Measurements from ENCODE around the gene DCDC2C. TPM values are rescaled to one million over a fixed set of nuclear protein-coding genes. Genes with fewer than 3 reads are reported as not detected.

DCDC2C gene
- total and polyA plus RNA-seq, 9 of the 15 experiments (the other 6 are each of a cell fraction or from before 2014, with no cell fraction given), result not detected

DNA sequence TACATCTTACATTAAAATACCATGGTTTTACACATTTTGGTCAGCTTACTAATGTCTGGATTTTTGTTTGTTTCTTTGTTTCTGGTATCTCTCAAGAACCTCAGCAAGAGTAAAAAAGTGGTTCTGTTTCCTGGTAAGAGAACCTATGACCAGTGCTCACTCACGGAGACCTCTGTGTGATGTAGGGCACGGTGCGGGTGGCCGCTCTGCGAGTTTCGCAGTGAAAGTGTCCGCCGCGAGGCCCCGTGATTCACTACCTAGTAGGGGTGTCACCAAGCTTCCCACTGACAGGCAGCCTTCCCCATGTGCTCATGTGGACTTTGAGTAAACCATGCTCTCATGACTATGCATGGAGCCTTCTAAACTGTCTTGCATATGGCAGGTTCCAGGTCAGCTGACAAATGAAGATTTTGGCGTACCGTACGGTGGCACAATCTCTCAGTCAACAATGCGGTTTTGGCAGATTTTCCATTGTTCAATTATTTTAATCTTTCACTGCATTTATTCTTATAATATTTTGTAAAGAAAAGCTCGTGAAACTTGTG is 137.3 kb downstream of the DCDC2C start:
- Histone ChIP-seq H3K4me3 (no peak overlapping the region), H3K4me1 (replicated peaks in 1 of 2; ENCODE audit: control insufficient read depth in 2 of 2, insufficient read depth in 2 of 2, low read length in 2 of 2) (no peaks in the 10 kb centered on the region), H3K36me3 (ENCODE audit: control insufficient read depth, insufficient read depth, low read length) (no peaks in the 10 kb centered on the region), H3K9me1 (ENCODE audit: control insufficient read depth, insufficient read depth, low read length) (no peaks in the 10 kb centered on the region), H3K9ac (ENCODE audit: insufficient read depth in 1 of 2, low read depth in 2 of 2, low read length in 2 of 2) (no peak overlapping the region), H3K79me2 (ENCODE audit: control insufficient read depth, insufficient read depth, low read length) (no peaks in the 10 kb centered on the region), H4K20me1 (replicated peaks; ENCODE audit: control insufficient read depth, insufficient read depth, low read length) (no peaks in the 10 kb centered on the region), H3K4me2 (ENCODE audit: insufficient read depth, low read length) (no peak overlapping the region), H3K9me3 (replicated peaks; ENCODE audit: control insufficient read depth, insufficient read depth, low read depth, low read length) (no peaks in the 10 kb centered on the region), H3K27me3 (ENCODE audit: control insufficient read depth in 2 of 2, insufficient read depth in 2 of 2, low read length in 2 of 2) (peaks cover 4 to 15% of the 10 kb centered on the region in 2 experiments; a peak in 3 of 5 replicates), H2AFZ (ENCODE audit: low read depth, low read length) (no peak overlapping the region), H3K27ac (ENCODE audit: extremely low read depth, low read depth, low read length) (no peak overlapping the region)
- CTCF ChIA-PET (ENCODE audit: low intra/inter-chr PET ratio), result no interaction called here
- no peak for ATAC-seq
- no peak for DNase-seq (ENCODE audit: extremely low read depth in 1 of 4, low spot score in 3 of 4)
- FAIRE-seq, result no peak
- POLR2A ChIA-PET, result no interaction called here
- no TSS peak for BruUV-seq (replicated peaks)
- no peak for TF ChIP-seq NCOA6 (IDR thresholded peaks at IDR 0.05)
- no peak for TF ChIP-seq DNMT1 (IDR thresholded peaks at IDR 0.05)
- TF ChIP-seq ETV6 (IDR thresholded peaks at IDR 0.05; ENCODE audit: borderline replicate concordance in 1 of 2, low read depth in 2 of 2, low read length in 1 of 2), result no peak
- TF ChIP-seq ETV6 (CRISPR knock-in tag; IDR thresholded peaks at IDR 0.05; ENCODE audit: borderline replicate concordance), result no peak
- TF ChIP-seq SRSF1 (IDR thresholded peaks at IDR 0.05; ENCODE audit: low read depth, low read length), result no peak
- no peak for TF ChIP-seq PHTF2 (CRISPR knock-in tag; IDR thresholded peaks at IDR 0.05)
- TF ChIP-seq, protein P1, sequence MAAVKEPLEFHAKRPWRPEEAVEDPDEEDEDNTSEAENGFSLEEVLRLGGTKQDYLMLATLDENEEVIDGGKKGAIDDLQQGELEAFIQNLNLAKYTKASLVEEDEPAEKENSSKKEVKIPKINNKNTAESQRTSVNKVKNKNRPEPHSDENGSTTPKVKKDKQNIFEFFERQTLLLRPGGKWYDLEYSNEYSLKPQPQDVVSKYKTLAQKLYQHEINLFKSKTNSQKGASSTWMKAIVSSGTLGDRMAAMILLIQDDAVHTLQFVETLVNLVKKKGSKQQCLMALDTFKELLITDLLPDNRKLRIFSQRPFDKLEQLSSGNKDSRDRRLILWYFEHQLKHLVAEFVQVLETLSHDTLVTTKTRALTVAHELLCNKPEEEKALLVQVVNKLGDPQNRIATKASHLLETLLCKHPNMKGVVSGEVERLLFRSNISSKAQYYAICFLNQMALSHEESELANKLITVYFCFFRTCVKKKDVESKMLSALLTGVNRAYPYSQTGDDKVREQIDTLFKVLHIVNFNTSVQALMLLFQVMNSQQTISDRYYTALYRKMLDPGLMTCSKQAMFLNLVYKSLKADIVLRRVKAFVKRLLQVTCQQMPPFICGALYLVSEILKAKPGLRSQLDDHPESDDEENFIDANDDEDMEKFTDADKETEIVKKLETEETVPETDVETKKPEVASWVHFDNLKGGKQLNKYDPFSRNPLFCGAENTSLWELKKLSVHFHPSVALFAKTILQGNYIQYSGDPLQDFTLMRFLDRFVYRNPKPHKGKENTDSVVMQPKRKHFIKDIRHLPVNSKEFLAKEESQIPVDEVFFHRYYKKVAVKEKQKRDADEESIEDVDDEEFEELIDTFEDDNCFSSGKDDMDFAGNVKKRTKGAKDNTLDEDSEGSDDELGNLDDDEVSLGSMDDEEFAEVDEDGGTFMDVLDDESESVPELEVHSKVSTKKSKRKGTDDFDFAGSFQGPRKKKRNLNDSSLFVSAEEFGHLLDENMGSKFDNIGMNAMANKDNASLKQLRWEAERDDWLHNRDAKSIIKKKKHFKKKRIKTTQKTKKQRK (IDR thresholded peaks at IDR 0.05; ENCODE audit: borderline replicate concordance, low read depth, low read length), result no peak
- no peak for TF ChIP-seq CBFA2T2 (conservative IDR thresholded peaks at IDR 0.05)
- TF ChIP-seq MBD2 (IDR thresholded peaks at IDR 0.05; ENCODE audit: borderline replicate concordance, low read depth), result no peak
- TF ChIP-seq, protein P2, sequence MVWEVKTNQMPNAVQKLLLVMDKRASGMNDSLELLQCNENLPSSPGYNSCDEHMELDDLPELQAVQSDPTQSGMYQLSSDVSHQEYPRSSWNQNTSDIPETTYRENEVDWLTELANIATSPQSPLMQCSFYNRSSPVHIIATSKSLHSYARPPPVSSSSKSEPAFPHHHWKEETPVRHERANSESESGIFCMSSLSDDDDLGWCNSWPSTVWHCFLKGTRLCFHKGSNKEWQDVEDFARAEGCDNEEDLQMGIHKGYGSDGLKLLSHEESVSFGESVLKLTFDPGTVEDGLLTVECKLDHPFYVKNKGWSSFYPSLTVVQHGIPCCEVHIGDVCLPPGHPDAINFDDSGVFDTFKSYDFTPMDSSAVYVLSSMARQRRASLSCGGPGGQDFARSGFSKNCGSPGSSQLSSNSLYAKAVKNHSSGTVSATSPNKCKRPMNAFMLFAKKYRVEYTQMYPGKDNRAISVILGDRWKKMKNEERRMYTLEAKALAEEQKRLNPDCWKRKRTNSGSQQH (CRISPR knock-in tag; IDR thresholded peaks at IDR 0.05), result no peak
- no peak for TF ChIP-seq HDGF (IDR thresholded peaks at IDR 0.05)
- TF ChIP-seq NFIX (CRISPR knock-in tag; IDR thresholded peaks at IDR 0.05; ENCODE audit: low read depth), result no peak
- TF ChIP-seq PHF21A (IDR thresholded peaks at IDR 0.05; ENCODE audit: borderline replicate concordance, low read depth), result no peak
- no peak for TF ChIP-seq SLC30A9 (CRISPR knock-in tag; IDR thresholded peaks at IDR 0.05)
- no peak for TF ChIP-seq ZSCAN29 (IDR thresholded peaks at IDR 0.05)
- no peak for TF ChIP-seq ZNF175 (CRISPR knock-in tag; IDR thresholded peaks at IDR 0.05; ENCODE audit: low read depth)
- no peak for TF ChIP-seq ZNF76 (CRISPR knock-in tag; IDR thresholded peaks at IDR 0.05; ENCODE audit: borderline replicate concordance)
- TF ChIP-seq CBFA2T3 (IDR thresholded peaks at IDR 0.05), result no peak
- in situ Hi-C loops (cut with MboI), result no loop called here
- 2% methylated on average over 15 of the region's 15 CpGs for WGBS (ENCODE audit: insufficient coverage, low coverage, missing lambda C conversion rate)
- intact Hi-C loops (cut with micrococcal nuclease), result no loop called here
